GM12878 (cell line): ENCODE data around the gene IRAK2. TPM values are rescaled to one million over a fixed set of nuclear protein-coding genes. Genes with fewer than 3 reads are reported as not detected.
"Not testable (repeated sequence)": the region's sequence is repeated elsewhere in the genome, so short reads cannot be mapped to it uniquely, and the experiment has no call there.

Experiments
- ATAC-seq: fragments of 200-7000 bp; cut with Tn5 transposase; 3 replicates; pipeline ENCODE4 v1.9.1; 2020; ENCODE audit warnings: mild to moderate bottlenecking, moderate library complexity
- BruUV-seq: library from RNA; stranded (reverse); fragments of 400-500 nt; replicated peaks from 2 replicates; lab custom pipeline; 2021; lab: Mats Ljungman, UMichigan
- CTCF ChIA-PET: fragments of 300-600 bp; sonication (Branson Sonifier 250); formaldehyde crosslinking; extraction: SDS; loops from one replicate; lab custom pipeline; 2021; ENCODE audit warnings: inconsistent platforms; lab: Yijun Ruan, JAX
- POLR2A ChIA-PET: fragments of 350-600 bp; formaldehyde crosslinking; extraction: SDS; loops from one replicate; lab custom pipeline; 2021; ENCODE audit warnings: inconsistent platforms; lab: Charles Lee
- RAD21 ChIA-PET: fragments of 300-600 bp; sonication (Branson Sonifier 250); formaldehyde crosslinking; loops from one replicate; lab custom pipeline; 2023; ENCODE audit warnings: antibody characterized with exemption; ENCODE audit not compliant: unreplicated experiment; lab: Charles Lee
- SMC1A ChIA-PET: fragments of 300-600 bp; sonication (Branson Sonifier 250); formaldehyde crosslinking; loops from one replicate; lab custom pipeline; 2023; ENCODE audit not compliant: unreplicated experiment, uncharacterized antibody; lab: Charles Lee
- DNase-seq: peaks from one replicate; pipeline ENCODE4 v3.0.0-alpha.2; 2011; ENCODE audit warnings: low read depth, low spot score
- FAIRE-seq: peaks from 3 replicates; lab custom pipeline; 2011; peaks lifted over from hg19 to GRCh38; lab: Jason Lieb, UNC
- H2AFZ ChIP-seq: 2 replicates; pipeline ENCODE4 v1.6.0; 2011; ENCODE audit warnings: low read depth, low read length, control low read depth; ENCODE audit not compliant: control insufficient read depth
- H3K27ac ChIP-seq: 2 replicates; pipeline ENCODE4 v1.5.1; 2011; ENCODE audit warnings: control low read depth; ENCODE audit not compliant: control insufficient read depth, insufficient read depth
- H3K27me3 ChIP-seq, 2 experiments: replicated peaks in 1 of 2; 2 replicates each; pipeline versions ENCODE4 v1.6.0 to v1.6.1; 2011; ENCODE audit warnings: low read length in 1 of 2; ENCODE audit not compliant: control insufficient read depth in 2 of 2, insufficient read depth in 2 of 2
- H3K36me3 ChIP-seq, 2 experiments: 2 replicates each; pipeline ENCODE4 v1.5.1; 2011; ENCODE audit warnings: low read length in 1 of 2; ENCODE audit not compliant: control insufficient read depth in 2 of 2, insufficient read depth in 2 of 2
- H3K4me1 ChIP-seq: 2 replicates; pipeline ENCODE4 v1.6.1; 2011; ENCODE audit warnings: mild to moderate bottlenecking, low read length, moderate library complexity, mixed read lengths; ENCODE audit not compliant: control insufficient read depth, insufficient read depth
- H3K4me2 ChIP-seq: 2 replicates; pipeline ENCODE4 v1.6.0; 2011; ENCODE audit warnings: control low read depth; ENCODE audit not compliant: control insufficient read depth, insufficient read depth
- H3K4me3 ChIP-seq: fragments of 200-600 bp; sonication (generic); 2 replicates; pipeline ENCODE4 v1.5.1; 2016
- H3K79me2 ChIP-seq: 2 replicates; pipeline ENCODE4 v1.6.0; 2011; ENCODE audit warnings: low read length; ENCODE audit not compliant: control insufficient read depth, insufficient read depth
- H3K9ac ChIP-seq: 2 replicates; pipeline ENCODE4 v1.8.0; 2011; ENCODE audit warnings: low read length, control low read depth, mixed read lengths; ENCODE audit not compliant: control insufficient read depth, insufficient read depth
- H3K9me3 ChIP-seq: replicated peaks from 3 replicates; pipeline ENCODE4 v1.5.1; 2011; ENCODE audit warnings: mild to moderate bottlenecking, low read length; ENCODE audit not compliant: control insufficient read depth, insufficient read depth
- H4K20me1 ChIP-seq: 2 replicates; pipeline ENCODE4 v1.6.0; 2011; ENCODE audit not compliant: control insufficient read depth, insufficient read depth
- CUX1 ChIP-seq: IDR thresholded peaks from 2 replicates; pipeline ENCODE4 v1.6.1; 2012; ENCODE audit warnings: improper control_type of control experiment, low read depth, low read length; ENCODE audit not compliant: insufficient replicate concordance
- EGR1 ChIP-seq, 2 experiments: IDR thresholded peaks; 1 replicate in 1 of 2; 2 replicates in 1 of 2; pipeline ENCODE4 v1.6.1; 2011 to 2012; ENCODE audit warnings: low read depth in 2 of 2, low read length in 2 of 2, borderline replicate concordance in 1 of 2, mild to moderate bottlenecking in 1 of 2, moderate library complexity in 1 of 2
- GATAD2B ChIP-seq: fragments of 450-650 bp; conservative IDR thresholded peaks from 2 replicates; pipeline ENCODE4 v1.6.1; 2017; ENCODE audit warnings: low read depth, mild to moderate bottlenecking, moderate library complexity
- MEF2A ChIP-seq: IDR thresholded peaks from 2 replicates; pipeline ENCODE4 v1.6.1; 2011; ENCODE audit warnings: low read depth, mild to moderate bottlenecking, low read length, moderate library complexity; ENCODE audit not compliant: insufficient read depth
- RCOR1 ChIP-seq: conservative IDR thresholded peaks from 2 replicates; pipeline ENCODE4 v1.6.1; 2012; ENCODE audit warnings: low read depth, low read length, improper control_type of control experiment
- SP1 ChIP-seq: IDR thresholded peaks from one replicate; pipeline ENCODE4 v1.6.1; 2011; ENCODE audit warnings: low read depth, low read length
- TCF7 ChIP-seq: IDR thresholded peaks from 2 replicates; pipeline ENCODE4 v1.6.1; 2014; ENCODE audit warnings: antibody characterized with exemption, borderline replicate concordance
- ZNF207 ChIP-seq: fragments of 450-650 bp; IDR thresholded peaks from 2 replicates; pipeline ENCODE4 v1.6.1; 2014; ENCODE audit warnings: antibody characterized with exemption, mild to moderate bottlenecking, borderline replicate concordance
- WGBS: methylation state at CpG from one replicate; pipeline ENCODE4 v1.1.6; 2016; ENCODE audit warnings: low lambda C conversion rate; ENCODE audit not compliant: insufficient replicate concordance, insufficient coverage; ENCODE audit errors: missing lambda C conversion rate; 5-methylcytosine and 5-hydroxymethylcytosine counted together
- in situ Hi-C: fragments of 300-500 bp; cut with MboI; formaldehyde crosslinking; loops from 9 replicates; pipeline ENCODE4 v1.14.3; 2018; ENCODE audit warnings: mixed read lengths
- intact Hi-C: fragments of 100-400 bp; cut with micrococcal nuclease; formaldehyde crosslinking; loops from one replicate; pipeline ENCODE4 v1.14.2; 2022; ENCODE audit not compliant: unreplicated experiment
- polyA plus RNA-seq, 11 experiments: library from polyadenylated mRNA; depleted of rRNA in 4 of 11; unstranded in 6 of 11; stranded (reverse) in 5 of 11; fragments of >200 nt; fragmentation: Nextera tagmentation in 4 of 11; fragmentation: Illumina TruSeq in 1 of 11; extraction: Ambion mirVana in 4 of 11; extraction: Trizol in 1 of 11; gene quantifications; 1 replicate in 1 of 11; 2 replicates in 10 of 11; pipeline versions ENCODE4 v1.2.1 to v1.2.3, GENCODE V29; 2011 to 2016; ENCODE audit warnings: inconsistent platforms in 2 of 11, missing spikeins in 2 of 11, low read depth in 1 of 11
- total RNA-seq, 4 experiments: library from RNA; depleted of rRNA in 3 of 4; stranded (reverse); fragments of >200 nt in 3 of 4; fragmentation: Illumina TruSeq in 1 of 4; extraction: Trizol in 1 of 4; gene quantifications; 2 replicates each; pipeline versions ENCODE4 v1.2.1 to v1.2.3, GENCODE V29; 2013 to 2021
- TF ChIP-seq, protein P1 (sequence below): fragments of 450-650 bp; IDR thresholded peaks from 2 replicates; pipeline ENCODE4 v1.6.1; 2017; ENCODE audit warnings: mild to moderate bottlenecking

IRAK2 gene
- total and polyA plus RNA-seq, 10 of the 15 experiments (the other 5 are each of a cell fraction or from before 2014, with no cell fraction given), result 0.48 to 5.7 (median 4.5) TPM

GRCh38 chr3:10157031-10157430, 7.7 kb upstream of the IRAK2 start:
- no TSS peak for BruUV-seq
- peaks cover 0 to 6% of the 10 kb centered on the region in 2 experiments; a peak in 3 of 4 replicates for H3K36me3 ChIP-seq
- in situ Hi-C loops (no loop called here), intact Hi-C loops (no loop called here)
- no peak overlapping the region for H3K4me2 ChIP-seq
- no peaks in the 10 kb centered on the region for H3K27me3 ChIP-seq
- TF ChIP-seq TCF7, result no peak
- TF ChIP-seq ZNF207, result no peak
- TF ChIP-seq GATAD2B, result no peak
- TF ChIP-seq MEF2A, result no peak
- no peak for TF ChIP-seq CUX1
- TF ChIP-seq, protein P1, sequence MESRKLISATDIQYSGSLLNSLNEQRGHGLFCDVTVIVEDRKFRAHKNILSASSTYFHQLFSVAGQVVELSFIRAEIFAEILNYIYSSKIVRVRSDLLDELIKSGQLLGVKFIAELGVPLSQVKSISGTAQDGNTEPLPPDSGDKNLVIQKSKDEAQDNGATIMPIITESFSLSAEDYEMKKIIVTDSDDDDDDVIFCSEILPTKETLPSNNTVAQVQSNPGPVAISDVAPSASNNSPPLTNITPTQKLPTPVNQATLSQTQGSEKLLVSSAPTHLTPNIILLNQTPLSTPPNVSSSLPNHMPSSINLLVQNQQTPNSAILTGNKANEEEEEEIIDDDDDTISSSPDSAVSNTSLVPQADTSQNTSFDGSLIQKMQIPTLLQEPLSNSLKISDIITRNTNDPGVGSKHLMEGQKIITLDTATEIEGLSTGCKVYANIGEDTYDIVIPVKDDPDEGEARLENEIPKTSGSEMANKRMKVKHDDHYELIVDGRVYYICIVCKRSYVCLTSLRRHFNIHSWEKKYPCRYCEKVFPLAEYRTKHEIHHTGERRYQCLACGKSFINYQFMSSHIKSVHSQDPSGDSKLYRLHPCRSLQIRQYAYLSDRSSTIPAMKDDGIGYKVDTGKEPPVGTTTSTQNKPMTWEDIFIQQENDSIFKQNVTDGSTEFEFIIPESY, result no peak
- no peak for TF ChIP-seq EGR1 (IDR thresholded peaks at IDR 0.05; ENCODE audit: borderline replicate concordance in 1 of 2, low read depth in 2 of 2, low read length in 2 of 2)
- no peak for TF ChIP-seq SP1
- TF ChIP-seq RCOR1, result no peak
- H3K79me2 ChIP-seq, result no peaks in the 10 kb centered on the region
- H3K4me3 ChIP-seq, result no peak overlapping the region
- peaks cover under 1% of the 10 kb centered on the region; the same call in 1 of the 2 replicates for H3K4me1 ChIP-seq
- no peaks in the 10 kb centered on the region; the same call in 2 of the 3 replicates for H3K9me3 ChIP-seq
- CTCF ChIA-PET, result no interaction called here
- FAIRE-seq, result no peak
- H2AFZ ChIP-seq, result no peak overlapping the region
- SMC1A ChIA-PET, result no interaction called here
- no peak overlapping the region for H3K9ac ChIP-seq
- no peak overlapping the region for H3K27ac ChIP-seq
- 84% methylated on average over 4 of the region's 4 CpGs for WGBS
- no peak for ATAC-seq
- DNase-seq, result no peak
- no peaks in the 10 kb centered on the region for H4K20me1 ChIP-seq
- RAD21 ChIA-PET, result no interaction called here
- POLR2A ChIA-PET, result no interaction called here

DNA sequence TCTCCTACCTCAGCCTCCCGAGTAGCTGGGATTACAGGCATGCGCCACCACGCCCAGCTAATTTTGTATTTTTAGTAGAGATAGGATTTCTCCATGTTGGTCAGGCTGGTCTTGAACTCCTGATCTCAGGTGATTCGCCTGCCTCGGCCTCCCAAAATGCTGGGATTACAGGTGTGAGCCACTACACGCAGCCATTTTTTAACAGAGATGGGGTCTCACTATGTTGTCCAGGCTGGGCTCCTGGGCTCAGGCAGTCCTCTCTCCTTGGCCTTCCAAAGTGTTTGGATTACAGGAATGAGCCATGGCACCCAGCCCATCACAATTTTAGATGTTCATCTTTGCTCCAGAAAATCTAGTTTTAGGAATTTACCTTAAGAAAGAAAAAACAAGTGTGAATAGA, 6.2 kb upstream of the IRAK2 start:
- WGBS, result 99% methylated on average over 6 of the region's 6 CpGs
- RAD21 ChIA-PET, H2AFZ ChIP-seq, CTCF ChIA-PET, H3K9me3 ChIP-seq, H4K20me1 ChIP-seq, H3K9ac ChIP-seq, H3K27ac ChIP-seq, DNase-seq, BruUV-seq, H3K4me3 ChIP-seq, H3K27me3 ChIP-seq, intact Hi-C loops, H3K79me2 ChIP-seq, H3K36me3 ChIP-seq, ATAC-seq, in situ Hi-C loops, H3K4me1 ChIP-seq, SMC1A ChIA-PET, FAIRE-seq, H3K4me2 ChIP-seq: not testable (repeated sequence)
- POLR2A ChIA-PET, result interaction anchor here (0.6 kb wide), 1 partner anchor 97 kb away, joined by 3 read pairs; no protein-coding TSS in a partner anchor
